OCI-LY7 (cell line): ENCODE results near the gene FAM120B.

Source experiments
- CTCF ChIP-seq: fragments of 200-600 bp; sonication (generic); conservative IDR thresholded peaks from 2 replicates; pipeline ENCODE4 v1.5.1; 2014; ENCODE audit warnings: mild to moderate bottlenecking, antibody characterized with exemption, low read length, moderate library complexity, mixed read lengths
- EZH2phosphoT487 ChIP-seq: fragments of 200-600 bp; sonication (generic); IDR thresholded peaks from 2 replicates; pipeline ENCODE4 v1.6.1; 2018; ENCODE audit warnings: low read depth, borderline replicate concordance, mild to moderate bottlenecking, mixed run types, antibody characterized with exemption, low read length, moderate library complexity, mixed read lengths

- no peak for TF ChIP-seq CTCF
- TF ChIP-seq EZH2phosphoT487, result no peak
Measured at GRCh38 chr6:170362121-170362520, 55.6 kb downstream of the FAM120B start.
